ENCODE data around the gene IL22RA1.

DNA sequence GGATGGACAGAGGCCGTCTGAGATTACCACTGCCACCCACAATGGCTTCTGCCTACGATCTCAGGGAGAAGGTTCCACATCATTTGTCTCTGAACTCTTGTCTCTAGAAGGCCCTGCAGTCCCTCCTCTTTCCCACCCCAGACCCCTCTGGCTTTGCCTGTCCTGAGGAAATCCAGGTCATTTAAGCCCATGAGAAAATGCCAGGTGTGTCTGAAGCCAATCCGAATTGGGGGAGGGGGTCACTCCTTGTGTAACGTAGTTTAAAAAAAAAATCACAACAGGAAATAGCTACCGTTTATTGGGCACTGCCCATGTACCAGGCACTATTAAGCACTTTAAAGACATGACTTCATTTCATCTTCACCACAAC, 23.5 kb downstream of the IL22RA1 start:
- TF ChIP-seq, protein P1, sequence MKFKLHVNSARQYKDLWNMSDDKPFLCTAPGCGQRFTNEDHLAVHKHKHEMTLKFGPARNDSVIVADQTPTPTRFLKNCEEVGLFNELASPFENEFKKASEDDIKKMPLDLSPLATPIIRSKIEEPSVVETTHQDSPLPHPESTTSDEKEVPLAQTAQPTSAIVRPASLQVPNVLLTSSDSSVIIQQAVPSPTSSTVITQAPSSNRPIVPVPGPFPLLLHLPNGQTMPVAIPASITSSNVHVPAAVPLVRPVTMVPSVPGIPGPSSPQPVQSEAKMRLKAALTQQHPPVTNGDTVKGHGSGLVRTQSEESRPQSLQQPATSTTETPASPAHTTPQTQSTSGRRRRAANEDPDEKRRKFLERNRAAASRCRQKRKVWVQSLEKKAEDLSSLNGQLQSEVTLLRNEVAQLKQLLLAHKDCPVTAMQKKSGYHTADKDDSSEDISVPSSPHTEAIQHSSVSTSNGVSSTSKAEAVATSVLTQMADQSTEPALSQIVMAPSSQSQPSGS (CRISPR knock-in tag; IDR thresholded peaks at IDR 0.05; ENCODE audit: borderline replicate concordance, low read depth) = no peak
- TF ChIP-seq ESRRA (CRISPR knock-in tag; IDR thresholded peaks at IDR 0.05; ENCODE audit: borderline replicate concordance) (no peak), CREB1 (CRISPR knock-in tag; IDR thresholded peaks at IDR 0.05) (no peak), FOXJ3 (CRISPR knock-in tag; IDR thresholded peaks at IDR 0.05; ENCODE audit: borderline replicate concordance) (no peak), KAT7 (CRISPR knock-in tag; IDR thresholded peaks at IDR 0.05; ENCODE audit: borderline replicate concordance) (no peak), RELA (CRISPR knock-in tag; IDR thresholded peaks at IDR 0.05; ENCODE audit: borderline replicate concordance) (no peak), CREM (CRISPR knock-in tag; IDR thresholded peaks at IDR 0.05) (no peak)
- TF ChIP-seq, protein P2, sequence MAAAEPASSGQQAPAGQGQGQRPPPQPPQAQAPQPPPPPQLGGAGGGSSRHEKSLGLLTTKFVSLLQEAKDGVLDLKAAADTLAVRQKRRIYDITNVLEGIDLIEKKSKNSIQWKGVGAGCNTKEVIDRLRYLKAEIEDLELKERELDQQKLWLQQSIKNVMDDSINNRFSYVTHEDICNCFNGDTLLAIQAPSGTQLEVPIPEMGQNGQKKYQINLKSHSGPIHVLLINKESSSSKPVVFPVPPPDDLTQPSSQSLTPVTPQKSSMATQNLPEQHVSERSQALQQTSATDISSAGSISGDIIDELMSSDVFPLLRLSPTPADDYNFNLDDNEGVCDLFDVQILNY (CRISPR knock-in tag; IDR thresholded peaks at IDR 0.05) = no peak
- TF ChIP-seq, protein P3, sequence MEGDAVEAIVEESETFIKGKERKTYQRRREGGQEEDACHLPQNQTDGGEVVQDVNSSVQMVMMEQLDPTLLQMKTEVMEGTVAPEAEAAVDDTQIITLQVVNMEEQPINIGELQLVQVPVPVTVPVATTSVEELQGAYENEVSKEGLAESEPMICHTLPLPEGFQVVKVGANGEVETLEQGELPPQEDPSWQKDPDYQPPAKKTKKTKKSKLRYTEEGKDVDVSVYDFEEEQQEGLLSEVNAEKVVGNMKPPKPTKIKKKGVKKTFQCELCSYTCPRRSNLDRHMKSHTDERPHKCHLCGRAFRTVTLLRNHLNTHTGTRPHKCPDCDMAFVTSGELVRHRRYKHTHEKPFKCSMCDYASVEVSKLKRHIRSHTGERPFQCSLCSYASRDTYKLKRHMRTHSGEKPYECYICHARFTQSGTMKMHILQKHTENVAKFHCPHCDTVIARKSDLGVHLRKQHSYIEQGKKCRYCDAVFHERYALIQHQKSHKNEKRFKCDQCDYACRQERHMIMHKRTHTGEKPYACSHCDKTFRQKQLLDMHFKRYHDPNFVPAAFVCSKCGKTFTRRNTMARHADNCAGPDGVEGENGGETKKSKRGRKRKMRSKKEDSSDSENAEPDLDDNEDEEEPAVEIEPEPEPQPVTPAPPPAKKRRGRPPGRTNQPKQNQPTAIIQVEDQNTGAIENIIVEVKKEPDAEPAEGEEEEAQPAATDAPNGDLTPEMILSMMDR (IDR thresholded peaks at IDR 0.05) = no peak
- TF ChIP-seq, protein P4, sequence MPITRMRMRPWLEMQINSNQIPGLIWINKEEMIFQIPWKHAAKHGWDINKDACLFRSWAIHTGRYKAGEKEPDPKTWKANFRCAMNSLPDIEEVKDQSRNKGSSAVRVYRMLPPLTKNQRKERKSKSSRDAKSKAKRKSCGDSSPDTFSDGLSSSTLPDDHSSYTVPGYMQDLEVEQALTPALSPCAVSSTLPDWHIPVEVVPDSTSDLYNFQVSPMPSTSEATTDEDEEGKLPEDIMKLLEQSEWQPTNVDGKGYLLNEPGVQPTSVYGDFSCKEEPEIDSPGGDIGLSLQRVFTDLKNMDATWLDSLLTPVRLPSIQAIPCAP (CRISPR knock-in tag; IDR thresholded peaks at IDR 0.05) = no peak
- TF ChIP-seq, protein P5, sequence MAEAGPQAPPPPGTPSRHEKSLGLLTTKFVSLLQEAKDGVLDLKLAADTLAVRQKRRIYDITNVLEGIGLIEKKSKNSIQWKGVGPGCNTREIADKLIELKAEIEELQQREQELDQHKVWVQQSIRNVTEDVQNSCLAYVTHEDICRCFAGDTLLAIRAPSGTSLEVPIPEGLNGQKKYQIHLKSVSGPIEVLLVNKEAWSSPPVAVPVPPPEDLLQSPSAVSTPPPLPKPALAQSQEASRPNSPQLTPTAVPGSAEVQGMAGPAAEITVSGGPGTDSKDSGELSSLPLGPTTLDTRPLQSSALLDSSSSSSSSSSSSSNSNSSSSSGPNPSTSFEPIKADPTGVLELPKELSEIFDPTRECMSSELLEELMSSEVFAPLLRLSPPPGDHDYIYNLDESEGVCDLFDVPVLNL (CRISPR knock-in tag; IDR thresholded peaks at IDR 0.05; ENCODE audit: borderline replicate concordance, low read depth) = no peak
- TF ChIP-seq, protein P6, sequence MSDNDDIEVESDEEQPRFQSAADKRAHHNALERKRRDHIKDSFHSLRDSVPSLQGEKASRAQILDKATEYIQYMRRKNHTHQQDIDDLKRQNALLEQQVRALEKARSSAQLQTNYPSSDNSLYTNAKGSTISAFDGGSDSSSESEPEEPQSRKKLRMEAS (CRISPR knock-in tag; IDR thresholded peaks at IDR 0.05) = no peak
- TF ChIP-seq, protein P7, sequence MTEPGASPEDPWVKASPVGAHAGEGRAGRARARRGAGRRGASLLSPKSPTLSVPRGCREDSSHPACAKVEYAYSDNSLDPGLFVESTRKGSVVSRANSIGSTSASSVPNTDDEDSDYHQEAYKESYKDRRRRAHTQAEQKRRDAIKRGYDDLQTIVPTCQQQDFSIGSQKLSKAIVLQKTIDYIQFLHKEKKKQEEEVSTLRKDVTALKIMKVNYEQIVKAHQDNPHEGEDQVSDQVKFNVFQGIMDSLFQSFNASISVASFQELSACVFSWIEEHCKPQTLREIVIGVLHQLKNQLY (CRISPR knock-in tag; IDR thresholded peaks at IDR 0.05) = no peak
- TF ChIP-seq, protein P8, sequence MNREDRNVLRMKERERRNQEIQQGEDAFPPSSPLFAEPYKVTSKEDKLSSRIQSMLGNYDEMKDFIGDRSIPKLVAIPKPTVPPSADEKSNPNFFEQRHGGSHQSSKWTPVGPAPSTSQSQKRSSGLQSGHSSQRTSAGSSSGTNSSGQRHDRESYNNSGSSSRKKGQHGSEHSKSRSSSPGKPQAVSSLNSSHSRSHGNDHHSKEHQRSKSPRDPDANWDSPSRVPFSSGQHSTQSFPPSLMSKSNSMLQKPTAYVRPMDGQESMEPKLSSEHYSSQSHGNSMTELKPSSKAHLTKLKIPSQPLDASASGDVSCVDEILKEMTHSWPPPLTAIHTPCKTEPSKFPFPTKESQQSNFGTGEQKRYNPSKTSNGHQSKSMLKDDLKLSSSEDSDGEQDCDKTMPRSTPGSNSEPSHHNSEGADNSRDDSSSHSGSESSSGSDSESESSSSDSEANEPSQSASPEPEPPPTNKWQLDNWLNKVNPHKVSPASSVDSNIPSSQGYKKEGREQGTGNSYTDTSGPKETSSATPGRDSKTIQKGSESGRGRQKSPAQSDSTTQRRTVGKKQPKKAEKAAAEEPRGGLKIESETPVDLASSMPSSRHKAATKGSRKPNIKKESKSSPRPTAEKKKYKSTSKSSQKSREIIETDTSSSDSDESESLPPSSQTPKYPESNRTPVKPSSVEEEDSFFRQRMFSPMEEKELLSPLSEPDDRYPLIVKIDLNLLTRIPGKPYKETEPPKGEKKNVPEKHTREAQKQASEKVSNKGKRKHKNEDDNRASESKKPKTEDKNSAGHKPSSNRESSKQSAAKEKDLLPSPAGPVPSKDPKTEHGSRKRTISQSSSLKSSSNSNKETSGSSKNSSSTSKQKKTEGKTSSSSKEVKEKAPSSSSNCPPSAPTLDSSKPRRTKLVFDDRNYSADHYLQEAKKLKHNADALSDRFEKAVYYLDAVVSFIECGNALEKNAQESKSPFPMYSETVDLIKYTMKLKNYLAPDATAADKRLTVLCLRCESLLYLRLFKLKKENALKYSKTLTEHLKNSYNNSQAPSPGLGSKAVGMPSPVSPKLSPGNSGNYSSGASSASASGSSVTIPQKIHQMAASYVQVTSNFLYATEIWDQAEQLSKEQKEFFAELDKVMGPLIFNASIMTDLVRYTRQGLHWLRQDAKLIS (CRISPR knock-in tag; IDR thresholded peaks at IDR 0.05; ENCODE audit: borderline replicate concordance) = no peak
